NCI-H2107 treated with DMSO at 0.1 percent for 48 hours (cell line): ENCODE data around the gene NEBL.
"Not testable (repeated sequence)": the region's sequence is repeated elsewhere in the genome, so short reads cannot be mapped to it uniquely, and the experiment has no call there.

ENCODE experiments used
- DNase-seq: peaks from one replicate; lab custom pipeline; 2025; ENCODE audit not compliant: unreplicated experiment; lab: John Stamatoyannopoulos, UW

The NEBL gene

GRCh38 chr10:20897146-20897825 is at the start of gene NEBL:
TSS of gene NEBL (minus strand) at chr10:20897311. CDS start at chr10:20897205, 106 bp downstream.
- DNase-seq: no peak

- DNase-seq: no peak
Observed at GRCh38 chr10:20945546-20946332, 48.6 kb upstream of the NEBL start.

GRCh38 chr10:20944789-20945502 is 47.8 kb upstream of the NEBL start:
- DNase-seq: peak; percentile 10

GRCh38 chr10:20939414-20939813 is 42.3 kb upstream of the NEBL start:
- not testable (repeated sequence) for DNase-seq

GRCh38 chr10:20936396-20936795 is 39.3 kb upstream of the NEBL start:
- DNase-seq: no peak

- no peak for DNase-seq
Observed at GRCh38 chr10:20935931-20936330, 38.8 kb upstream of the NEBL start.

- no peak for DNase-seq
Observed at GRCh38 chr10:20935301-20935700, 38.2 kb upstream of the NEBL start.

GRCh38 chr10:20933705-20934104 is 36.6 kb upstream of the NEBL start:
- no peak for DNase-seq

- DNase-seq: no peak
Observed at GRCh38 chr10:20932606-20933126, 35.6 kb upstream of the NEBL start.

- DNase-seq: no peak
Observed at GRCh38 chr10:20931156-20931795, 34.2 kb upstream of the NEBL start.

GRCh38 chr10:20927456-20927855 is 30.3 kb upstream of the NEBL start:
- DNase-seq: no peak

- no peak for DNase-seq
Observed at GRCh38 chr10:20922451-20922850, 25.3 kb upstream of the NEBL start.

GRCh38 chr10:20922033-20922432 is 24.9 kb upstream of the NEBL start:
- DNase-seq: peak; percentile 47

- DNase-seq: no peak
Observed at GRCh38 chr10:20920061-20920460, 22.9 kb upstream of the NEBL start.

- DNase-seq: no peak
Observed at GRCh38 chr10:20919481-20919880, 22.4 kb upstream of the NEBL start.

GRCh38 chr10:20916976-20917375 is 19.9 kb upstream of the NEBL start:
- no peak for DNase-seq

- no peak for DNase-seq
Observed at GRCh38 chr10:20912969-20913368, 15.9 kb upstream of the NEBL start.

- DNase-seq: no peak
Observed at GRCh38 chr10:20911626-20912025, 14.5 kb upstream of the NEBL start.

GRCh38 chr10:20909801-20910200 is 12.7 kb upstream of the NEBL start:
- DNase-seq: no peak

GRCh38 chr10:20908391-20908790 is 11.3 kb upstream of the NEBL start:
- DNase-seq: no peak
